ENCODE data around the gene PRG3.

DNA sequence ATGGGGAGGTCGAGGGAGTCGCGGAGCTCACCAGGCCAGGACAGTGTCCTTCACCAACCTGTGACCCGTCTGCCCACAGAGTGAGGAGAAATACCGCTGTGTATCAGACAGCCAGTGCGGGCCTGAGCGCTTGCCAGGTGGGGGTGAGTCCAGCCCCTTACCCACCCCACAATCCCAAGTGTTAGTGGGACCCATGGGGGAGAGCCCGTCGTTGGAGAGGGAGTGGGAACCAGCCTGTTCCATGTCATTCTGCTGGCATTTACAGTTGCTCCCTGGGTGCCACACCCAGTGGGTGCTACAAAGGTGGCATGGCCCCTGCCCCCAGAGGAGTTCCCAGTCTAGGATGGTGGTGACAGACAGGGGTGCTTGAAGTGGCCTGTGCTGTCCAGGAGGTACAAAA is 33.6 kb downstream of the PRG3 start:
- TF ChIP-seq POLR2AphosphoS5 (IDR thresholded peaks at IDR 0.05; ENCODE audit: low read depth, low read length) (no peak), CTCF (IDR thresholded peaks at IDR 0.05) (no peak)
- TF ChIP-seq, protein P1, sequence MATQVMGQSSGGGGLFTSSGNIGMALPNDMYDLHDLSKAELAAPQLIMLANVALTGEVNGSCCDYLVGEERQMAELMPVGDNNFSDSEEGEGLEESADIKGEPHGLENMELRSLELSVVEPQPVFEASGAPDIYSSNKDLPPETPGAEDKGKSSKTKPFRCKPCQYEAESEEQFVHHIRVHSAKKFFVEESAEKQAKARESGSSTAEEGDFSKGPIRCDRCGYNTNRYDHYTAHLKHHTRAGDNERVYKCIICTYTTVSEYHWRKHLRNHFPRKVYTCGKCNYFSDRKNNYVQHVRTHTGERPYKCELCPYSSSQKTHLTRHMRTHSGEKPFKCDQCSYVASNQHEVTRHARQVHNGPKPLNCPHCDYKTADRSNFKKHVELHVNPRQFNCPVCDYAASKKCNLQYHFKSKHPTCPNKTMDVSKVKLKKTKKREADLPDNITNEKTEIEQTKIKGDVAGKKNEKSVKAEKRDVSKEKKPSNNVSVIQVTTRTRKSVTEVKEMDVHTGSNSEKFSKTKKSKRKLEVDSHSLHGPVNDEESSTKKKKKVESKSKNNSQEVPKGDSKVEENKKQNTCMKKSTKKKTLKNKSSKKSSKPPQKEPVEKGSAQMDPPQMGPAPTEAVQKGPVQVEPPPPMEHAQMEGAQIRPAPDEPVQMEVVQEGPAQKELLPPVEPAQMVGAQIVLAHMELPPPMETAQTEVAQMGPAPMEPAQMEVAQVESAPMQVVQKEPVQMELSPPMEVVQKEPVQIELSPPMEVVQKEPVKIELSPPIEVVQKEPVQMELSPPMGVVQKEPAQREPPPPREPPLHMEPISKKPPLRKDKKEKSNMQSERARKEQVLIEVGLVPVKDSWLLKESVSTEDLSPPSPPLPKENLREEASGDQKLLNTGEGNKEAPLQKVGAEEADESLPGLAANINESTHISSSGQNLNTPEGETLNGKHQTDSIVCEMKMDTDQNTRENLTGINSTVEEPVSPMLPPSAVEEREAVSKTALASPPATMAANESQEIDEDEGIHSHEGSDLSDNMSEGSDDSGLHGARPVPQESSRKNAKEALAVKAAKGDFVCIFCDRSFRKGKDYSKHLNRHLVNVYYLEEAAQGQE (IDR thresholded peaks at IDR 0.05; ENCODE audit: insufficient read depth in 1 of 2, low read depth in 2 of 2, low read length in 1 of 2): no peak

Measured in Panc1 (cell line).